SKM-1 (cell line): Measurements from ENCODE around the gene SPATC1L.

ENCODE experiments used
- DNase-seq: peaks from one replicate; lab custom pipeline; 2025; ENCODE audit not compliant: unreplicated experiment; lab: John Stamatoyannopoulos, UW

SPATC1L gene

DNA sequence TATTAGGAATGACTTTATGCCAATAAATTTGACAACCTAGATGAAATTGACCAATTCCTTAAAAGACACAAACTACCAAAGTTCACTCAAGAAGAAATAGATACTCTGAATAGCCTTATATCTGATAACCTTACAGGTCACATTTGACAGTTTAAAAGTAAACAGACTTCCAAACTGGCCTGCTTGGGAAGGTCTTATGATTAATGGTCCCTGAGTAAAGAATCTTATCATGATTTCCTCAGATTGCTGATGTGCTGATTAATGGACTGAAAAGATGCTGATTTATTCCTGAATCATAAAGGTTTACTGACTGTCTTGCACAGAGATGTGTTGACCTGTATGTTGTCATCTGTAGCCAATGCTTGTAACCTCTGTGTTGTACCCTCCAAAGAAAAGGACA is 19.2 kb downstream of the SPATC1L start:
- no peak for DNase-seq

DNA sequence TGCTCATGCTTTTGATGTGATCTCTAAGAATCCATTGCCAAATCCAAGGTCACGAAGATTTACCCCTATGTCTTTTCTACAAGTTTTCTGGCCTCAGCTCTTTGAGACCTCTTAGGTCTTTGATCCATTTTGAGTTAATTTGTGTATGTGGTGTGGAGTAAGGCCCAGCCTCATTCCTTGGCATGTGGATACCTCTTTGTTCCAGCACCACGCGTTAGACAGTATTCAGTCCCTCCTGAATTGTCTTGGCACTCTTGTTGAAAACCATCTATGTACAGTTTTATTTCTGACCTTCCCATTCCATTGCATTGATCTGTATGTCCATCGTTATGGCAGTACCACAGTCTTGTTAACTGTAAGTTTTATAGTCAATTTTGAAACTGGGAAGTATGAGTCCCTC is 20.9 kb downstream of the SPATC1L start:
- no peak for DNase-seq

DNA sequence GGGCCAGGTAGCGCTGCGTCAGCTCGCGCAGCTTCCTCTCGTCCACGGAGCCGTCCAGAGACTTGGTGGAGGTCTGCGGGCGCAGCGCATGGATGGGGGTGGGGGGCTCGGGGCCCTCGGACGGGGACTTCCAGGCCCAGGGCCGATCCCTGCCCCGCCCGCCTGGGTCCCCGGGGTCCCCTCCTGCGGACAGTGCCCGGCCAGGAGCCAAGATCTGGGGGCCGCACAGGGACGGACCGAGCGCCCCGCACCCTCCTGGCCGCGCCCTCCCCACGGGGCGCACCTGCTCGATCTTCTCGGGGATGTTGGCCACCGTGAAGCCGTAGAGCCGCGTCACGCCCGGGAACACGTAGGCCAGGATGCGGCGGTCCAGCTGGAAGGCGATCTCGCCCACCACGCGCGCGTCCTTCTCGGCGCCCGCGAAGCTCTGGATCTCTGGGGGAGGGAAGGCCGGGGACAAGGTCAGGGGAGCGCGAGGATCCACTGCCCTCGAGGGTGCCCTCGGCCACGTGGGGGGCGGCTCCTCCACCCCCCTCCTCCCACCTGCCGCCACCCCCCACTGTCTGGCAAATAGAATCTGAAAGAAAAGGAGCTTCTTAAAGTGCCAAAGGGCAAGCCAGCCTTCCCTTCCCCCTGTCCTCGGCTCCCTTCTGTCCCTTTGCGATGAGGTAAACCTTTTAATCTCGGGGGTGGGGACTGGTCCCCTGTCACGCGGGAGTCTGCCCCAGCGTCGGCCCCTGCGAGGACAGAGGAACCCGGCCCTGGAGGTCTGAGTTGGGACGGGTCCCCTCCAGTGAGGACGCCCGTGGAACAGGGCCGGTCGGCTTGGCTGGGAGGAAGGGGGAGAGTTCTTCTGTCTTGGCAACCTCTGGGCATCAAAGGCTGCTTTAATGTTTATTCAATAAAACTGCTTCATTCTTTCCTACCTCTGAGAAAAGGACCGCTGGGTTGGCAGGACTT is 22.3 kb downstream of the SPATC1L start:
- DNase-seq, result no peak

DNA sequence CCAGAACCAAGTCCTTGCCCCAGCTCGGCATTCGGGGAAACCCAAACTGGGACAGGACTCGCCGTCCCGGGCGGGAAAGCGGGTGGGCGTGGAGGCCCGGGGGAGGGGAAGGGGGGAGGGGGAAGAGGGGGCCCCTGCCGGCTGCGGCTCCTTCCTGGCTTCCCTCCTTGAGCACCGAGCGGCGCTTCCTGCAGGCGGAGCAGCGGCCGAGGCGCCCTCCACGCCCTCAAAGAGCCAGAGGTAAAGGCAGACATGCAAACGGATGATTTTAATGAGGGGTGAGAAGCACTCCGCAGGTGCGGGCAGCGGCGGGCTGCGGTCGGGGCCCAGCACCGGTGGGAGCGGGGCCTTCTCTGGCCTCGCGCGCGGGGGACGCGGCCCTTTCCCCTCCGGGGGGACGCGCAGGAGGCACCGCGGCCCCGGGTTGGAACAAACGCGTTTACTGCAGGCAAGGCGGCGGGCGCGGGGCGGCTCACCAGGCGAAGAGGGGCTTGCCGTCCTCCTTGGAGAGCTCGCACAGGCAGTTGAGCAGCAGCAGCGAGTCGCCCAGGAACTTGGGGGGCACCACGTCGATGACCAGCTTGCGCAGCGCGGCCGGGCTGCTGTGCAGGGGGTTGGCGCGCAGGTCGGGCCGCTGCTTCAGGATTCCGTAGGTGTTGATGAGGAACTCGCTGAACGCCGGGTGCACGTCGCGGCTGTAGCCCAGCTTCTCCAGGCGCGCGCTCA is 23.2 kb downstream of the SPATC1L start:
- no peak for DNase-seq

DNA sequence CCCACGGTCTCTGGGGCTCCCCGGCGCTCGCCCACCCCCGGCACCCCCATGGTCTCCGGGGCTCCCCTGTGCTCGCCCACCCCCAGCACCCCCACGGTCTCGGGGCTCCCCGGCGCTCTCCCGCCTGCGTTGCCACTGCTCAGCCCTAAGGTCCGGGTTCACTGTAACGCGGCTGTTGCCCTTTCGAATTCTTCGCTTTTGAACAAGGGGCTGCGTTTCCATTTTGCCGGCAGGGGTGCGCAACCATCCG is 23.7 kb downstream of the SPATC1L start:
- DNase-seq, result no peak

DNA sequence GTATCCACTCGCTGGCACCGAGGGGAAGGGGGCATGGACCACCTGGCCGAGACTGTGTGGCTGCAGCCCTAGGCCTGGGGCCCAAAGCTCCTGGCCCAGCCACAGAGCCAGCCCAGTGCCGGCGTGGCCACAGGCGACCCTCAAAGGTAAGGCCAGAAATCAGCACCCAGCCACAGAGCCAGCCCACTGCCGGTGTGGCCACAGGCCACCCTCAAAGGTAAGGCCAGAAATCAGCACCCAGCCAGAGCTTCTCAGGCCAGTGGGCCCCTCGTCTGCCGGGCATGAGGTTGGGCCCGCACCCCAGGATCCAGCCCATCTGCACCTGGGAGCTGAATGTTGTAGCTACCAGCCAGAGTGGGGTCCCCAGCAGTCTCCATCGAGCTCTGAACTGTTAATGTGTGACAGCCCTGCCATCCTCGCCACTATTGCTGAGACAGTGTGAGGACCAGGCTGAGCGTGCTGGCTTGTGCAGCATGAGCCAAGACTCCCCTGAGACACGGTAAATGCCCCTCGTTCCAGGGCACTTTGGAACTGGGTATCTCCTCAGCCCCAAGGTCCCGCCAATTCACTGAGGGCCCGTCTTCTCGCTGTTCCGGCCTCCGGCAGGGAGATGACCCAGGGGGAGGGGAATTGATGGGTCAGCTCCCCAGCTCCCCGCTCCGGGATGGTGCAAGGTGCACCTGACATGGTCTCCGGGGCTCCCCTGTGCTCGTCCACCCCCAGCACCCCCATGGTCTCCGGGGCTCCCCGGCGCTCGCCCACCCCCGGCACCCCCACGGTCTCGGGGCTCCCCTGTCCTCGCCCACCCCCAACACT is 24.2 kb downstream of the SPATC1L start:
- DNase-seq, result no peak

DNA sequence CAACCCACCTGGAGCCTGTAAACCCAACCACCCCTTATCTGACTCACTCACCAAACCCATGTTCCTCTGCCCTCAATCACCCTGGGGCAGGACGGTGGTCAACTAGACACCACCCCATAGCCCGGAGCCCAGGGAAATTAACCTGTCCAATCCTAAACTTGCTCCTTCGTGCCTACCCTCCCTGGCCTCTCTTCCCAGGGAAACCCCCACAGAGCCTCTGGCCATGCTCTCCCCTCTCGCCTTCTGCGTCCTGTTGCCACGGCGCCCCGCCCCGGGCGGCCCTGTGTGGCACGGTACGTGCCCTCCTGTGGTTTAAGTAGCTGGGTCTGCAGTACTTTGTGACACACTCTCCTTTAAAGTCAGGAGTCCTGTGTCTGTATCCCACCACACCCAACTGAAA is 24.9 kb downstream of the SPATC1L start:
- no peak for DNase-seq

DNA sequence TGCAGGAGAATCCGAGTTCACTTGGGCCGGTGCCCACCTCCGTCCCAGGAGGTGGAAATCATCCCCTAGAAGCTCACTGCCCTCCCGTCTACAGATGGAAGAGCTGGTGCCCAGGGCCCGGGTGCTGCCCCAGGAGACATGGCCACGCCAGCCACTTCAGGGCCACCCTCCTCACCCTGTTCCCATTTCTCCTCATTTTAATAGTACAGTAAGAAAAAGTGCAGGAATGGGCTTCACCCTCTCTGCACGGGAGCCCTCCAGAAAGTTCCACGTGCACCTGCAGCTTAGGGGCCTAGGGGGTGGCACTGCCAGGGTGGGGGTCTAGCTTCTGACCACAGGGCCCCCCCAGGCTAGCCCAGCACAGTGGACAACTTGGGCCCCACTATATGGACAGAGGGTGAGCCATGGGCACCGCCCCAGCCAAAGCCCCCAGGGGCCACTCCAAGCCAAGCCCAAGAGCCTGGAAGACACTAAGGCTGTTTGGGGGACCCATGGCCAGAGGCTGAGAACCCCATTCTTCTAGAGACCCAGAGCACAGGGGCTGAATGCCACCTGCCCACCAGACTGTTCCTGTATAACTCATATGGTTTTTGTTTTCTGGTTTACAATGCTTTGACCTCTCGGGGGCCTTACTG is 25.5 kb downstream of the SPATC1L start:
- DNase-seq, result no peak

DNA sequence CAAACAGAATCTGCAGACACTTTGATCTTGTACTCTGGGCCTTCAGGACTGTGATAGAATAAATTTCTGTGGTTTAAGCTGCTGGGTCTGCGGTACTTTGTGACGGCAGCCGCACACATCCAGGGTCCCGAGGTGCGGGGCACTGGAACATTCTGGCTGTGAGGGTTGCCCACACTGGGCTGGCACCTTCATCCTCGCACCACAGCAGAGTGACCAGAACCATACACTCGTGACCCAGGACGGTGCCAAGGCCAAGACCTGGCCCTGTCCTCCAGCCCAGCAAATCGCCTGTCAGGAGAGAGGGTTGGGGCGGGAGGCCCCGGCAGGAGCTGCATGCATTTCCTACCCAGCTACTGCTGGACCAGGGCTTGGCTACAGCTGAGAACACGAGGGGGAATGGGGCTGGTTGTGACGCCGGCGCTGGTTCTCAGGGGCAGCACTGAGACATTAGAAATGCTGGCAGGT is 26.2 kb downstream of the SPATC1L start:
- no peak for DNase-seq

DNA sequence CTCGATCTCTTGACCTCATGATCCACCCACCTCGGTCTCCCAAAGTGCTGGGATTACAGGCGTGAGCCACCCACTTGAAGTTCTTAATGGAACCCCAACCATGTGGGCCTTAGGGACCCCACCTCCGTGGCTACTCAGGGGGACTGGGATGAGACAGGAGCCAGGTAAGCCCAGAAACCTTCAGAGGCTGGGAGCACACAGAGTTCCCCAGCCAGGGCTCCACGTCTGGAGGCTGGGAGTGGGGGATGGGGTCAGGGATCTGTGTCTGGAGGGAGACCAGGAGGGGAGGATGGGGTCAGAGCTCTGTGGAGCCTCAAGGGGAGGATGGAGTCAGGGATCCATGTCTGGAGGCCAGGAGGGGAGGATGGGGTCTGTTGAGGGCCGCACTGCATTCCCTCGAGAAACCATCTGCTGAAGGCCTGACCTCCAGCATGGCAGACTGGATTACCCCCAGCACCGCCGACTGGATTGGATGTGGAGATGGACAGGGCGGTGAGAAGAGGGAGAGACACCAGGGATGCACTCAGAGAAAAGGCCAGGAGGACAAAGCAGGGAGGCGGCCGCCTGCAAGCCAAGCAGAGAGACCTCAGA is 26.8 kb downstream of the SPATC1L start:
- no peak for DNase-seq

DNA sequence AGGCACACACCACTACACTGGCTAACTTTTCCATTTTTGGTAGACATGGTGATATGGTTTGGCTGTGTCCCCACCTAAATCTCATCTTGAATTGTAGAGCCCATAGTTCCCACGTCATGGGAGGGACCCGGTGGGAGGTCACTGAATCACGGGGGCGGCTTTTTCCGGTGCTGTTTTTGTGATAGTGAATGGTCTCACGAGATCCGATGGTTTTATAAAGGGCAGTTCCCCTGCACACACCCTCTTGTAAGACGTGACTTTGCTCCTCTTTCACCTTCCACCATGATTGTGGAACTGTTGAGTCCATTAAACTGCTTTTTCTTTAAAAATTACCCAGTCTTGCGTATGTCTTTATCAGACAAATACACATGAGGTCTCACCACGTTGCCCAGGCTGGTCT is 27.6 kb downstream of the SPATC1L start:
- DNase-seq, result no peak

DNA sequence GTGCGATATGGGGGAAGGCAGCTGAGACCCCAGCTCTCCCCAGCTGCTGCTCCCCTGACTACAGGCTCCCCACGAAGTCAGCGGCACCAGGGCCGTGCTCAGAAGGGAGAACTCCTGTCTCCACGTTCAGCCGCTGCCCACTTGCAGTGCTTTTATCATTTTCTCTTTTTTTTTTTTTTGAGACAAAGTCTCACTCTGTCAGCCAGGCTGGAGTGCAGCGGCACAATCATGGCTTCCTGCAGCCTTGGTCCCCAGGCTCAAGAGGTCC is 27.9 kb downstream of the SPATC1L start:
- no peak for DNase-seq

DNA sequence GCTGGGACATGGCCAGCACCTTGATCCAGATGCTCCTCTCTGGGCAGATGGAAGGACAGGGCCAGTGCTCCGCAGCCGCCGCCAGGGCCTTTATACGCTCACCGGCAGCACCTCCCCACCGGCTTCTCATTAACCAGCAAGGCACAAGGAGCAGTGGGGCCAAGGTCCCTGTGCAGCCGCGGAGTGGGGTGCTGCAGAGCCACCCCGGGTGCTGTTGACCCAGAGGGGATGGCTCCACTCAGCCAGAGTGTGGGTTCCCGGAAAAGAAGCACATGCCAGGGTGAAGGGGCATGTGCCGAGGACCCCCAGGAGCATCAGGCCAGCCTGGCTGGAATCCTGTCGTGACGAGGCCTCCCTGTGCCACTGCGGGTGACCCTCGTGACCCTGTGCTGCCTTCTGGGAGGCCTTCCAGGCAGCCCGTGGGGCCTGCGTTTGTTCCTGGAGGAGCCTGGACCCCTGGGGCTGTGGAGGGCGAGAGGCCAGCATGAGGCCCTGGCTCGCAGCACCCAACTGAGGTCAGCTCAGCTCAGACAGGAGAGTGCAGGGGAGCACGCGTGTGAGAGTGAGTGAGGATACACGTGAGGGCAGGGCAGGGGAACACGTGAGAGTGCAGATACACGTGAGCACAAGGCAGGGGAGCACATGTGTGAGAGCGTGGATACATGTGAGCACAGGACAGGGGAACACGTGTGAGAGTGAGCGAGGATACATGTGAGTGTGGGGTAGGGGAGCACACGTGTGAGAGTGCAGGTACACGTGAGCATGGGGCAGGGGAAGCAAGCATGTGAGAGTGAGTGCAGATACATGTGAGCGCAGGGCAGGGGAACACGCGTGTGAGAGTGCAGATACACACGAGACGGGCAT is 28.5 kb downstream of the SPATC1L start, which contains the start of gene FTCD:
Gene FTCD (minus strand): TSS at position 66 of the 864 bp plus-strand sequence. CDS start 56 bp downstream, at position 10.
- no peak for DNase-seq

DNA sequence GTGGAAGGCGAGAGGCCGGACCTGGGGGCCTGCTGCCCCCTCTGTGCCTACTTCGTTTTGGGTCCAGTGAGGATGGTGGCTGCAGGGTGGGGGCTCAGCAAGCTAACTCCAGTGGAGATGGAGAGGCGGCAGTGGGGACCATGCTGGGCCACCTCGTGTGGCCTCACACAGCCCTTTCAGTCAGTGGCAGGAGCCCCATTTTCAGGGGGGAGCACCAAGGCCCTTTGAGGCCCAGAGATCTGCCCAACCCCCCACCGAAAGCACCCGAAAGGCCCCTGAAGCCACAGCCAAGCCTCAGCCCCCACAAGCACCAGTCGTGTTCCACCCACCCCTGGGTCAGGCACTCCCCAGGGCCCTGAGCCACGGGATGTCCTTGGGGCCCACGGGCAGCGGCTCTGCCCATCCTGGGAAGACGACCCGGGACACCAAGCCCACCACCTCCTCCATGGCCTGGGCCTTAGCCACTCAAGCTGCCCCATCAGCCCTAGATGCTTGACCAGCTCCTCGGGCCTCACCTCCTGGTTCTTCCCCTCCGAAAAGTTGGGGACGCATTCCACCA is 29.2 kb downstream of the SPATC1L start:
- DNase-seq, result no peak

DNA sequence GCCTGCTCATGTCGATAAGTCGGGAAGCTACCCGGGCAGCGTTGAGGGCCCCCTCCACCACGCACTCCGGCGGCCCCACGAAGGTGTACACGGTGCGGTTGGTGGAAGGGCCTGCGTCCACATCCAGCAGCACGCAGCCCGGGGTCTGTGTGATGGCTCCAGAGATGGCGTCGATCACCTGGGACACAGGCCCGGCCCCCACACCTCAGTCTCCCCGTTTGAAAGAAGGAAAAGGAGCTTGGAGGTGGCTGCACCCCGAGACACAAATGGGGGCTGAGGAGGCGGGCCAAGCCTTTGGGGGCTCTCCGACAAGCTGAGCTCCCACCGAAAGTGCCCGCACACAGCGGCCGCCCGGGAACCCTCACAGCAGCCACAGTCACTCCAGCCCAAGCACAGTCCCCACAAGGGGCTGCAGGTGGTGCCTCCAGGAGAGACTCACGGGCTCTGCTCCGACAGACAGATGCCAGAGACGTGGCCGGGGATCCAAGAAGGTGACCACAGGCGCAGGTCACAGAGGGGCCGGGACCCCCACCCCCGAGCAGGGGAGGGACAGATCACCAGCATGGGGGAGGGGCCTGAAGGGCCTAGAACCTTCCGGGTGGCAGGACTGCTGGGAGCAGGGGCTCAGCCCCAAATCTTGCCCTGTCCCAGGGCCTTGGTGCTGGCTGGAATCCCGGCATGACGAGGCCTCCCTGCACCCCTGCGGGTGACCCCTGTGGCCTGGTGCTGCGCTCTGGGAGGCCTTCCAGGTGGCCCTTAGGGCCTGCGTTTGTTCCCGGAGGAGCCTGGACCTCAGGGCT is 29.9 kb downstream of the SPATC1L start:
- no peak for DNase-seq

DNA sequence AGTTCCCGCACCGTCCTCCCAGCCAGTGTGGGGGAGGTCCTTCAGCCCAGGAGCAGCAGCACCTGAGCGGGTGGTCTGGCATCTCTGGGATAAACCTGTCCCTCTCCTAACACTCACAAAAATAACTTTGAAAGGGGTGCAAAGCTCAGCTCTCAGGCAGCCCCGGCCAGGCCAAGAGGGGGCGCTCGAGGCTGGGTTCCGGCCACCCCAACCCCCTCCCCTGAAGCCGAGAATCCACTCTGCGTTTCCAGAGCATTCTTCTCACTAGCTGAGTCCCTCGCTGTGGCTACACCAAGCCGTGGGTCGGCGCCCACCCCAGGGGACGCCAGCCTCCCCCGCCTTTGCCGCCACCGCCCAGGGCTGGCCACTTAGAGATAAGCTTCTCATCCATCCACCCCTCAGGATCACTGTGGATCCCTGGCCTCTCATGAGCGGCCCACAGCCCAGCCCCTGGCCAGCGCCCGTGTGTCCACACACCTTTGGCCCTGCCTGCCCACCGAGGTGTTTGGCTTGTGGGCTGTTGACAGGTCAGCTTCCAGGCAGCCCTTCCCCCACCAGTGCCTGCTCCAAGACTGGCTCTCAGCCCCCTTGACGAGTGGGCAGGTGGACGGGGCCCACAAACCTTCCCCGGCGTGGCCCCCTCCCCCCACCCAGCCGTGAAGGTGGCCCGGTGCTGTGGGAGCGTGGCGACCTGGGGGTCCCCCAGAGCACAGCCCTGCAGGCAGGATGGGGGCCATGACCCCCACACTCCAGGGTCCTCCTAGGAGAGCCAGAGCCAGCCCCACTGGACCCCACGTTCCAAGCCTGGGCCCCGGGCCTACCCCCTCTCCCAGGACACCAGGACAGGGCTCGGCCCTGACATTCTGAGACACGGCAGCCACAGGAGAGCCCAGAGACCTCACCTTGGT is 30.8 kb downstream of the SPATC1L start:
- DNase-seq, result no peak

DNA sequence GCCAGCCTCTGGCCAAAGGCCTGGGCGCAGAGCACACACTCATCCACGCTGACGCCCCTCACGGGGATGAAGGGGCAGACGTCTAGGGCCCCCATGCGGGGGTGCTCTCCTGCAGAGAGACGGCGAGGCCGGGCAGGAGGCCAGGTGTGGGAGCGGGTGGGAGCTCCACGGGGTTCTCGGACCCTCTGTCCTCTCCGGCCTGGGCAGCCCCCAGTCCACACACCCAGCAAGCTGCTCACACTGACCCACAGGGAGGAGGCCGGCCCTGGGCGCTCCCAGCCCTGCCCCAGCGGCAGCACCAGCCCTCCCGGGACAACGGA is 31.4 kb downstream of the SPATC1L start:
- no peak for DNase-seq
